Measurements from ENCODE around the gene SERPINB6. TPM values are rescaled to one million over a fixed set of nuclear protein-coding genes. Genes with fewer than 3 reads are reported as not detected.

The SERPINB6 gene
- total and polyA plus RNA-seq, 9 of the 15 experiments (the other 6 are each of a cell fraction or from before 2014, with no cell fraction given) = 86.6 to 211 (median 143) TPM

DNA sequence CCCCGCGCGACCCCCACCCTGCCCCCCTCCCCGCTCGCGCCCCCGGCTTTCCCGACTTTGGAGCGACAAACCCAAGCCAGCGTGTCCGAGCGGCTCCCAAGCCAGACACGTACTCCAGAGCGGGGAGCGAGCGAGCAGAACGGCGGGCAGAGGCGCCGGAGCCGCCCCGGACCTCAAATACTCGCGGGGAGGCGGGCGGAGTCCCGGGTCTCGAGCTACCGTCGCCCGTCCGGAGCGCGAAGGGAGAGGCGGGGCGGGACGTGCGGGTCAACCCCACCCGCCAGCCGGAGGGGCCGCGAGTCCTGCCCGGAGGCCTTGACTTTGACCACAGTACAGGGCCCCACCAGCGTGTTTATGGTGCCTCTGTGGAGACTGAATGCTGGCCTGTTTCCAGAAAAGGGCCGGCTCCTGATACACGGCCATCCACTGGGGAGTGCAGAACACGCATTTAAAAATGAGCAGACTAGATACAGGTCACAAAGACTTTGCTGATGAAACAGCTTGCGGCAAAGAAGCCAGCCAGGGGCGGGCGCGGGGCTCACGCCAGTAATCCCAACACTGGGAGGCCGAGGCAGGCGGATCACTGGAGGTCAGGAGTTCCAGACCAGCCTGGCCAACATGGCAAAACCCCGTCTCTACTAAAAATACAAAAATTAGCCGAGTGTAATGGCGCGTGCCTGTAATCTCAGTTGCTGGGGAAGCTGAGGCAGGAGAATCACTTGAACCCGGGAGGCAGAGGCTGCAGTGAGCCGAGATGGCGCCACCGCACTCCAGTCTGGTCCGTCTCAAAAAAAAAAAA is at the start of gene SERPINB6 (continued):
- TF ChIP-seq CEBPG (CRISPR knock-in tag; IDR thresholded peaks at IDR 0.05) (peak; percentile 81; the same call in 1 of the 2 replicates), CEBPG (tag; conservative IDR thresholded peaks at IDR 0.05 in 1 of 2, IDR thresholded peaks at IDR 0.05 in 1 of 2) (peak in 1 of 2 experiments; percentile 63; a peak in 3 of 4 replicates), C11orf30 (IDR thresholded peaks at IDR 0.05; ENCODE audit: low read depth) (no peak), PML (IDR thresholded peaks at IDR 0.05; ENCODE audit: low read length) (0 out of 2 replicates have a peak, but pooled peaks have one; percentile 12), FOXK2 (conservative IDR thresholded peaks at IDR 0.05 in 1 of 2, IDR thresholded peaks at IDR 0.05 in 1 of 2; ENCODE audit: low read depth in 2 of 2) (peak in 1 of 2 experiments; percentile 18; a peak in 1 of 4 replicates), BRD4 (IDR thresholded peaks at IDR 0.05) (peak; percentile 49; the same call in 1 of the 2 replicates), ZNF431 (CRISPR knock-in tag; IDR thresholded peaks at IDR 0.05) (peak; percentile 79), ASH1L (IDR thresholded peaks at IDR 0.05; ENCODE audit: borderline replicate concordance, low read depth, partially characterized antibody) (no peak)
- TF ChIP-seq, protein P1, sequence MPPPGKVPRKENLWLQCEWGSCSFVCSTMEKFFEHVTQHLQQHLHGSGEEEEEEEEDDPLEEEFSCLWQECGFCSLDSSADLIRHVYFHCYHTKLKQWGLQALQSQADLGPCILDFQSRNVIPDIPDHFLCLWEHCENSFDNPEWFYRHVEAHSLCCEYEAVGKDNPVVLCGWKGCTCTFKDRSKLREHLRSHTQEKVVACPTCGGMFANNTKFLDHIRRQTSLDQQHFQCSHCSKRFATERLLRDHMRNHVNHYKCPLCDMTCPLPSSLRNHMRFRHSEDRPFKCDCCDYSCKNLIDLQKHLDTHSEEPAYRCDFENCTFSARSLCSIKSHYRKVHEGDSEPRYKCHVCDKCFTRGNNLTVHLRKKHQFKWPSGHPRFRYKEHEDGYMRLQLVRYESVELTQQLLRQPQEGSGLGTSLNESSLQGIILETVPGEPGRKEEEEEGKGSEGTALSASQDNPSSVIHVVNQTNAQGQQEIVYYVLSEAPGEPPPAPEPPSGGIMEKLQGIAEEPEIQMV (tag; conservative IDR thresholded peaks at IDR 0.05; ENCODE audit: low read depth) = no peak
- TF ChIP-seq, protein P2, sequence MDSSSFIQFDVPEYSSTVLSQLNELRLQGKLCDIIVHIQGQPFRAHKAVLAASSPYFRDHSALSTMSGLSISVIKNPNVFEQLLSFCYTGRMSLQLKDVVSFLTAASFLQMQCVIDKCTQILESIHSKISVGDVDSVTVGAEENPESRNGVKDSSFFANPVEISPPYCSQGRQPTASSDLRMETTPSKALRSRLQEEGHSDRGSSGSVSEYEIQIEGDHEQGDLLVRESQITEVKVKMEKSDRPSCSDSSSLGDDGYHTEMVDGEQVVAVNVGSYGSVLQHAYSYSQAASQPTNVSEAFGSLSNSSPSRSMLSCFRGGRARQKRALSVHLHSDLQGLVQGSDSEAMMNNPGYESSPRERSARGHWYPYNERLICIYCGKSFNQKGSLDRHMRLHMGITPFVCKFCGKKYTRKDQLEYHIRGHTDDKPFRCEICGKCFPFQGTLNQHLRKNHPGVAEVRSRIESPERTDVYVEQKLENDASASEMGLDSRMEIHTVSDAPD (CRISPR knock-in tag; IDR thresholded peaks at IDR 0.05) = no peak
- TF ChIP-seq, protein P3, sequence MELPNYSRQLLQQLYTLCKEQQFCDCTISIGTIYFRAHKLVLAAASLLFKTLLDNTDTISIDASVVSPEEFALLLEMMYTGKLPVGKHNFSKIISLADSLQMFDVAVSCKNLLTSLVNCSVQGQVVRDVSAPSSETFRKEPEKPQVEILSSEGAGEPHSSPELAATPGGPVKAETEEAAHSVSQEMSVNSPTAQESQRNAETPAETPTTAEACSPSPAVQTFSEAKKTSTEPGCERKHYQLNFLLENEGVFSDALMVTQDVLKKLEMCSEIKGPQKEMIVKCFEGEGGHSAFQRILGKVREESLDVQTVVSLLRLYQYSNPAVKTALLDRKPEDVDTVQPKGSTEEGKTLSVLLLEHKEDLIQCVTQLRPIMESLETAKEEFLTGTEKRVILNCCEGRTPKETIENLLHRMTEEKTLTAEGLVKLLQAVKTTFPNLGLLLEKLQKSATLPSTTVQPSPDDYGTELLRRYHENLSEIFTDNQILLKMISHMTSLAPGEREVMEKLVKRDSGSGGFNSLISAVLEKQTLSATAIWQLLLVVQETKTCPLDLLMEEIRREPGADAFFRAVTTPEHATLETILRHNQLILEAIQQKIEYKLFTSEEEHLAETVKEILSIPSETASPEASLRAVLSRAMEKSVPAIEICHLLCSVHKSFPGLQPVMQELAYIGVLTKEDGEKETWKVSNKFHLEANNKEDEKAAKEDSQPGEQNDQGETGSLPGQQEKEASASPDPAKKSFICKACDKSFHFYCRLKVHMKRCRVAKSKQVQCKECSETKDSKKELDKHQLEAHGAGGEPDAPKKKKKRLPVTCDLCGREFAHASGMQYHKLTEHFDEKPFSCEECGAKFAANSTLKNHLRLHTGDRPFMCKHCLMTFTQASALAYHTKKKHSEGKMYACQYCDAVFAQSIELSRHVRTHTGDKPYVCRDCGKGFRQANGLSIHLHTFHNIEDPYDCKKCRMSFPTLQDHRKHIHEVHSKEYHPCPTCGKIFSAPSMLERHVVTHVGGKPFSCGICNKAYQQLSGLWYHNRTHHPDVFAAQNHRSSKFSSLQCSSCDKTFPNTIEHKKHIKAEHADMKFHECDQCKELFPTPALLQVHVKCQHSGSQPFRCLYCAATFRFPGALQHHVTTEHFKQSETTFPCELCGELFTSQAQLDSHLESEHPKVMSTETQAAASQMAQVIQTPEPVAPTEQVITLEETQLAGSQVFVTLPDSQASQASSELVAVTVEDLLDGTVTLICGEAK (IDR thresholded peaks at IDR 0.05) = peak; percentile 72; the same call in 1 of the 2 replicates
- TF ChIP-seq, protein P3 (CRISPR knock-in tag; IDR thresholded peaks at IDR 0.05) = no peak

Data from K562 (cell line).